Measurements from ENCODE around the gene RGS1.

DNA sequence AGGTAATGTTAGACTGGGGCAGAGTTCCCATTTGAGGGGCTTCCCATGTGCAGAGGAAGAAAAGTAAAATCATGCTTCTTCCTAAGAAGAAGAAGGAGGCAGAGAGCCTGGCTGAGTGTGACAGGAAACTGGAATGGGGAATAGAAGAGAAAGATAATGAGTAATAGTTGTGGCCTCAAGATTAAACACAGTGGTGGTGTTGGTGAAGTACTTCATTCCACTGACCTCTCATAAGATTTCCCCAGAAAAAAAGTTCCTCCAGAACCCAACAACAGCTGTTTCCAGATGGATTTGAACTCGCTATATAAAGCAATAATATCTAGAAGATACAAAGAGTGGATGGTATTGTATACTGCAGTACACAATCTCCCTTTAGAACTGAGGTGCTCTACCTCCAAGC is 13.0 kb downstream of the RGS1 start:
- TF ChIP-seq, protein P1, sequence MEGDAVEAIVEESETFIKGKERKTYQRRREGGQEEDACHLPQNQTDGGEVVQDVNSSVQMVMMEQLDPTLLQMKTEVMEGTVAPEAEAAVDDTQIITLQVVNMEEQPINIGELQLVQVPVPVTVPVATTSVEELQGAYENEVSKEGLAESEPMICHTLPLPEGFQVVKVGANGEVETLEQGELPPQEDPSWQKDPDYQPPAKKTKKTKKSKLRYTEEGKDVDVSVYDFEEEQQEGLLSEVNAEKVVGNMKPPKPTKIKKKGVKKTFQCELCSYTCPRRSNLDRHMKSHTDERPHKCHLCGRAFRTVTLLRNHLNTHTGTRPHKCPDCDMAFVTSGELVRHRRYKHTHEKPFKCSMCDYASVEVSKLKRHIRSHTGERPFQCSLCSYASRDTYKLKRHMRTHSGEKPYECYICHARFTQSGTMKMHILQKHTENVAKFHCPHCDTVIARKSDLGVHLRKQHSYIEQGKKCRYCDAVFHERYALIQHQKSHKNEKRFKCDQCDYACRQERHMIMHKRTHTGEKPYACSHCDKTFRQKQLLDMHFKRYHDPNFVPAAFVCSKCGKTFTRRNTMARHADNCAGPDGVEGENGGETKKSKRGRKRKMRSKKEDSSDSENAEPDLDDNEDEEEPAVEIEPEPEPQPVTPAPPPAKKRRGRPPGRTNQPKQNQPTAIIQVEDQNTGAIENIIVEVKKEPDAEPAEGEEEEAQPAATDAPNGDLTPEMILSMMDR (IDR thresholded peaks at IDR 0.05), result no peak
- no peak for TF ChIP-seq POLR2A (IDR thresholded peaks at IDR 0.05)
